Kidney (tissue), 14 donors: Measurements from ENCODE around the gene TAAR8. TPM values are rescaled to one million over a fixed set of nuclear protein-coding genes. Genes with fewer than 3 reads are reported as not detected.

Experiments used
- DNase-seq, 5 donors: peaks; one replicate each; pipeline ENCODE4 v3.0.0-alpha.2; 2013 to 2020
- FAIRE-seq: peaks from 2 replicates; lab custom pipeline; 2012; peaks lifted over from hg19 to GRCh38; lab: Jason Lieb, UNC
- H3K27ac ChIP-seq, 2 donors: one replicate each; pipeline ENCODE4 v1.7.0; 2013; ENCODE audit warnings: low read depth in 2 of 2, low read length in 2 of 2, inconsistent platforms in 1 of 2
- H3K27me3 ChIP-seq: one replicate; pipeline ENCODE4 v1.7.1; 2013; ENCODE audit warnings: low read length, inconsistent platforms; ENCODE audit not compliant: control insufficient read depth, insufficient read depth
- H3K36me3 ChIP-seq, 3 donors: one replicate each; pipeline versions ENCODE4 v1.7.0 to v1.7.1; 2013; ENCODE audit warnings: low read length in 3 of 3, control low read depth in 1 of 3, inconsistent platforms in 1 of 3; ENCODE audit not compliant: insufficient read depth in 3 of 3, control insufficient read depth in 2 of 3
- H3K4me1 ChIP-seq, 3 donors: one replicate each; pipeline versions ENCODE4 v1.7.0 to v1.7.1; 2013; ENCODE audit warnings: low read length in 3 of 3, inconsistent platforms in 1 of 3, low read depth in 1 of 3; ENCODE audit not compliant: control insufficient read depth in 2 of 3, insufficient read depth in 2 of 3
- H3K4me3 ChIP-seq, 3 donors: one replicate each; pipeline versions ENCODE4 v1.7.0 to v1.8.1; 2013; ENCODE audit warnings: low read length in 3 of 3, control low read depth in 1 of 3, inconsistent platforms in 1 of 3
- H3K9ac ChIP-seq, 3 donors: one replicate each; pipeline versions ENCODE4 v1.7.0 to v1.7.1; 2013; ENCODE audit warnings: low read length in 3 of 3, control low read depth in 1 of 3, inconsistent platforms in 1 of 3
- H3K9me3 ChIP-seq, 3 donors: one replicate each; pipeline versions ENCODE4 v1.7.0 to v1.7.1; 2013; ENCODE audit warnings: low read length in 3 of 3, control low read depth in 1 of 3, inconsistent platforms in 1 of 3; ENCODE audit not compliant: control insufficient read depth in 2 of 3, insufficient read depth in 1 of 3
- CTCF ChIP-seq: IDR thresholded peaks from 3 replicates; pipeline ENCODE4 v1.5.1; 2012; ENCODE audit warnings: mild to moderate bottlenecking, moderate library complexity, borderline replicate concordance; ENCODE audit not compliant: insufficient read depth; ENCODE audit errors: extremely low read depth
- intact Hi-C: fragments of 100-400 bp; cut with DNase I; formaldehyde crosslinking; loops from one replicate; pipeline ENCODE4 v1.11.1; 2022
- polyA plus RNA-seq: library from polyadenylated mRNA; stranded (reverse); fragments of 350-450 nt; fragmentation: Illumina TruSeq; extraction: RNeasy Lipid Tissue Mini Kit (QIAGEN cat#74804); gene quantifications from one replicate; pipeline ENCODE4 v1.2.3, GENCODE V29; 2014; ENCODE audit warnings: low read depth, low replicate concordance; ENCODE audit not compliant: insufficient read depth
- total RNA-seq: library from RNA; stranded (reverse); fragmentation: NEBNext Ultra II Directional; extraction: Animal tissue kit (Norgen Biotek cat#: 25700); gene quantifications from one replicate; pipeline ENCODE4 v1.2.1, GENCODE V29; 2021
- donor health status: control.
- donor health status: control.
- donor health status: control.
- donor health status: control.
- donor health status: control.
- donor health status: DM: yes; HTN: yes; CAD: no.
- donor health status: Normal renal cell carcinoma (clear cell type).

Gene TAAR8
- total and polyA plus RNA-seq, 2 donors from 2014 or later: not detected

DNA sequence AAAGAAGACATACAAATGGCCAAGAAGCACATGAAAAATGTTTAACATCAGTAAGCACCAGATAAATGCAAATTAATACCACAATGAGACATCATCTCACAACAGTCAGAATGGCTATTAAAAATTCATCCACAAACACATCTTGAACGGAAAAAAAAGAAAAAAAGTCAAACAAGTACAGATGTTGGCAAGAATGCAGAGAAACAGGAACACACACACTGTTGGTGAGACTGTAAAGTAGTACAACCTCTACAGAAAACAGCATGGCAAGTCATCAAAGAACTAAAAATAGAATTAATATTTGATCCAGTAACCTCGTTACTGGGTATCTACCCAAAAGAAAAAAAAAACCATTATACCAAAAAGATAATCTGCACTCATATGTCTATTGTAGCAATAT is 46.0 kb upstream of the TAAR8 start:
- DNase-seq (no peak), FAIRE-seq (no peak)
- peaks cover under 1 to 6% (median 4%) of the 10 kb centered on the region in 3 donors for H3K36me3 ChIP-seq
- TF ChIP-seq CTCF: no peak
- H3K4me3 ChIP-seq: no peak overlapping the region
- H3K9ac ChIP-seq: no peak overlapping the region
- peaks cover 0 to 25% (median 13%) of the 10 kb centered on the region in 3 donors for H3K4me1 ChIP-seq
- no peaks in the 10 kb centered on the region for H3K27me3 ChIP-seq
- intact Hi-C loops: no loop called here
- no peak overlapping the region for H3K27ac ChIP-seq
- no peaks in the 10 kb centered on the region for H3K9me3 ChIP-seq

DNA sequence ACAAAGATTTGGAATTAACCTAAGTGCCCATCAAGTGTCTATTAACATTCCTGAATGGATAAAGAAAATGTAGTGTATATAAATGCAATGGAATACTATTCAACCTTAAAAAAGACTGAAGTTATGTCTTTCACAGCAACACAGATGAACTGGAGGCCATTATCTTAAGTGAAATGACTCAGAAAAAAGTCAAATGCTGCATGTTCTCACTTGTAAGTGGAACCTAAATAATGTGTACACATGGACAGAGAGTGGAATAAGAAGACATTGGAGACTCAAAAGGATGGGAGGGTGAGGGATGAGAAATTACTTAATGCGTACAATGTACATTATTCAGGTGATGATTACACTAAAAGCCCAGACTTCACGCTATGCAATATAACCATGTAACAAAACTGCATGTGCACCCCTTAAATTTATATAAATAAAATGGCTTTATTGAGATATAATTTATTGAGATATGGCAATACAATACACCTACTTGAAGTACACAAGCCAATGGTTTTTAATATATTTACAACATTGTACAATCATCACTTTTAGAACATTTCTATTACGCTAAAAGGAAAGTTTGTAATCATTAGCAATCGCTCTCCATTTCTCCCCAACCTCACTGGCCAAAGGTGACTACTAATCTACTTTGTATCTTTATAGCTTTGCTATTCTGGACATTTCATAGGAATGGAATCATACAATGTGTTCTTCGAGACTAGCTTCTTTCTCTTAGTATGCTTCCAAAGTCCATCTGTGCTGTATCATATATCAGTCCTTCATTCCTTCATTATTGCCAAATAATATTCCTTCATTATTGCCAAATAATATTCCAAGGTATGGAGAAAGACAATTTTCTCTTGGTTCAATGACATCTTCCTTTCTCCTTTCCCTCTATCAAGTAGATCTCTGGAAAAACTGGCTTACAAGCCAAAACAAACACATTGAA is 45.3 kb upstream of the TAAR8 start:
- Histone ChIP-seq H3K9me3 (no peaks in the 10 kb centered on the region), H3K27ac (no peak overlapping the region), H3K36me3 (peaks cover 0 to 3% (median 0%) of the 10 kb centered on the region in 3 donors), H3K4me1 (peaks cover 0 to 25% (median 13%) of the 10 kb centered on the region in 3 donors), H3K9ac (no peak overlapping the region), H3K4me3 (peak overlapping the region in 1 of 3 donors; percentile 2), H3K27me3 (no peaks in the 10 kb centered on the region)
- TF ChIP-seq CTCF: no peak
- intact Hi-C loops: no loop called here
- FAIRE-seq: no peak
- DNase-seq: no peak

GRCh38 chr6:132511210-132511830 is 41.2 kb upstream of the TAAR8 start:
- H3K36me3 ChIP-seq: no peaks in the 10 kb centered on the region
- no peak overlapping the region for H3K9ac ChIP-seq
- DNase-seq (peak in 1 of 5 donors; percentile 9), FAIRE-seq (no peak)
- H3K27ac ChIP-seq: peak overlapping the region; percentile 36 to 66
- H3K9me3 ChIP-seq: no peaks in the 10 kb centered on the region
- no peak for TF ChIP-seq CTCF
- no peaks in the 10 kb centered on the region for H3K27me3 ChIP-seq
- H3K4me1 ChIP-seq: peaks cover 0 to 27% (median 4%) of the 10 kb centered on the region in 3 donors
- peak overlapping the region in 2 of 3 donors; percentile 88 to 93 for H3K4me3 ChIP-seq
- intact Hi-C loops: no loop called here
